Skeletal muscle cell (primary cell): ENCODE results near the gene TM4SF4.
A peak's percentile ranks its signal among the peaks of the same experiment; 100 is the strongest.

Experiments
- DNase-seq: peaks from one replicate; pipeline ENCODE4 v3.0.0-alpha.2; 2010; ENCODE audit warnings: low read depth
- H3K4me3 ChIP-seq: 2 replicates; pipeline ENCODE4 v1.5.1; 2011; ENCODE audit warnings: low read depth, mild to moderate bottlenecking, control low read depth, low read length, moderate library complexity

Gene TM4SF4

GRCh38 chr3:149453140-149453805, 21.2 kb upstream of the TM4SF4 start:
- DNase-seq = no peak
- no peak overlapping the region for H3K4me3 ChIP-seq

DNA sequence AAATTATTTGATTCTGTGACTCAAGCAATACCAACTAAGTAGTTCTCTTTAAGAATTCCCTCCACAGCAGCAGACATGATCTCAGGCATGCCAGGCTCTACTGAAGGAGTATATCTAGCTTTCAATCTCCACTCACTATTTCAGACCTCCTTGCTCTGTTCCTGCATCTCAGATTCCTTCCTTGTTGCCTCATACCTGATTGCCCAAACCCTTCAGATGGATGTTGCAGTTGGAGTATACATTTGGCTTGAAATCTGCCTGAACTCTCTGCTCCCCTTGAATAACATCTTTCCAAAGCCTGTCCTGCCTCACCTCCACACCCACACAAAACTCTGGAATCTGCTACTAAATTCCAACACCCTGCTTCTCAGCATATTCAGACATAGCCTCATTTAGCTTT, 19.8 kb upstream of the TM4SF4 start:
- H3K4me3 ChIP-seq = no peak overlapping the region
- DNase-seq = peak; percentile 66

DNA sequence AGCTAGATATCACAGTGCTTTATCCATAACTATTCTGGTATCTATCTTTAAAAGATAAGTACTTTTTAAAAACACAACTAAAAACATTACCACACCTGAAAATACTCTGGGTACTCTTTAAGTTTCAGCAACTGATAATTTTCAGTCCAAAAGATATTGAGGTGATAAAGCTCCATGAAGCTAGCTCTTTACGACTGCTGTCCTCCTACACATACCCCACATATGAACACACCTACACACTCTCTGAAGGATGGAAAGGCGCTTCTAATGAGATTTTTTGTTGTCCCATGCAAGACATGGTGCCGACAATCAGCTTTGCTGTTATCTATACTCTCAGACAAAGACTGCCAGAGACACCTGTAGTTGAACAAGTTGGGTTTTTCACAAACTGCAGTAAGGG, 19.1 kb upstream of the TM4SF4 start:
- no peak for DNase-seq
- H3K4me3 ChIP-seq = no peak overlapping the region

DNA sequence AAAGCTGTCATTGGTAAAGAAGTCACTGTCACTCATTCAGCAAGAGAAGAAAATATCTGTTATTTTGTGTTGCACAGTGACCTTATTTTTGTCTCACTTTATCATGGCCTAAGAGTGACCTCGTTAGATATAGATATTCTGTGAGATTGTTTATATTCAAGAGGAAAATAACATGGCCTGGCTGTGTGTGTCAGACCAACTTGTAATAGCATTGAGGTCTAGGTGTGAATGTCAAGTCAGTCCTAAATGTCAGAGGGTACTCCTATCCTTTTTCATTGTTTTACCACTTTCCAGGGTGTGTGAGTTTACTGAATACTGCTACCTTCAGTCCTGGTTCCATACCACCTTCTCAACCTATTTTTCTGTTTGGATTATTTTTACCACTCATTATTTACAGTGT, 18.5 kb upstream of the TM4SF4 start:
- H3K4me3 ChIP-seq = no peak overlapping the region
- DNase-seq = no peak

DNA sequence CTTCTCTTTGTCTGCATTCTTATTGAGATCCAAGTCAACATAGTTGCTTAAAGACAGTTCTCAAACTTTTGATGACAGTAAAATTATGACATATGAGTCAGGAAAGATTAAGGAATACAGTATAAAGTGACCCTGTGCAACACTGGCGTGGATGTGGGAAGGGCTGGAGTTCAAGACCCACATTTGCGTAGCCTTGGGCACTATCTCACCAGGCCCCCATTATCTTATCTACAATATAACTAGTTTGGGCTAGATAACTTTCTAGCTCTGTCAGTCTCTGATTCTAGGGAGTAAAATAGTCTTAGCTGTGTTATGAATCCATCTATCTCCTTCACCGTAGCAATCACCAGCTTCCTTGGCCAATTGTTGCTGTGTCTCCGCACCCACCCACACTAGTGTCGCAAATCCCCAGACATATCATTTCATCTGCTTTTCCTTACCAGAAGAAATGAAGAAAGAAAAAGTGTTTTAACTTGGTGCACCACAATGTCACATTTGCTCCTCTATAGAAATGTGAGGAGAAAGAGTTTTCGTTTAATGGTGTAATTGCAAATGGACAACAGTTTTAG, 14.9 kb upstream of the TM4SF4 start:
- no peak for DNase-seq
- no peak overlapping the region for H3K4me3 ChIP-seq

DNA sequence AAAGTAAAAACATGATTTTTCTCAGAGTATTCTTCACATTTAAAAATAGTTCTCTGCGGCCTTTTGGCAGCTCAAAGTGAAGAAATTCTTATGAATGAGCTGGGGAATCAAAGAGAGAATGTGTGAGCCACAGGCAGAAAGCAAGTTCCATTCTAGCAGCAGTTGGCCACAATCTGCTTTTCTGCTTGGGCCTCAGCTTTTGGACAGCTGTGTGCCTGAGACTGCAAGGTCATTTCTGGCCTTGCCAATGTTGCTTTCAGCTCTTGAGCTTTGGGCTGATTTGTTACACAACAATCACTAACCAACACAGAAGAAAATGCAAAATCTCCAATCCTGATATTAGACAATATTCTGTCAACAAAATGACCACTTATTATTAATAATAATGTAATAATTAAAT, 14.4 kb upstream of the TM4SF4 start:
- DNase-seq = peak; percentile 23
- H3K4me3 ChIP-seq = no peak overlapping the region

DNA sequence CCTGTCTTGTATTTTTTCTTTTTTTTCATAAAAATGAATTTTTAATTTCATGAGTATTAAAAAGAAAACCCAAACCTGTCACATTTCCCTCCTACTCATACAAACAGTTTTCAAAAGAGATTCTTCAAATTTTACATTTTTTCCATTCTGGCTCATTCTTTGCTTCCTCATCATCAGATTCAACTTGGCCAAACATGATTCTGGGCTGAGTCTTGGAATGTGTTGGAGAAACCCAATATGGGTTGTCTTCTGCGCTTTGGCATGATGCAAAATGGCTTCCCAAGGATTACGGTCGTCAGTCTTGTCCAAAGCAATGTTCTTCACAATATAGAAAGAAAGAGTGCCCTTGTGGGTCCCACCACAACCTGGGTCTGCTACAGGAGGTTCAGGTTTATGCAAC, 12.4 kb upstream of the TM4SF4 start:
- no peak for DNase-seq
- no peak overlapping the region for H3K4me3 ChIP-seq

GRCh38 chr3:149462581-149463011, 11.9 kb upstream of the TM4SF4 start:
- DNase-seq = no peak
- H3K4me3 ChIP-seq = no peak overlapping the region

DNA sequence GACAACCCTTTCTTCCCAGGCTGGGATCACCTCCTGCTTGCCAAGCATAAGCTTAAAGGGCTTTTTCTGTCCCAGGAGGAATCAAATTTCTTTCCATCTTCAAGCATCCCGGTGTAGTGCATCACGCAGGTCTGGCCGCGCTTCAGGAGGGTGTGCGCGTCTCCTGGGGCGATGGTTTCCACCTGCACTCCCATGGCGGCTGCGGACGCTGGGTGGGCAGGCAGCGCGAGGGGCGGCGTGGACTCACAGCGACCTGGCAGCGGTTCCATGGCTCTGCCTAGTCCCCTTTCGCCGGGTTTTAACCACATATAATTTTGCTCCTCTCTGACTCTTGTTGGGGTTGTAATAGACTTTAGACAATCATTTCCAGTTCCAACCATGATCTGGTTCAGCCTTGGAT, 10.6 kb upstream of the TM4SF4 start:
- DNase-seq = no peak
- no peak overlapping the region for H3K4me3 ChIP-seq

DNA sequence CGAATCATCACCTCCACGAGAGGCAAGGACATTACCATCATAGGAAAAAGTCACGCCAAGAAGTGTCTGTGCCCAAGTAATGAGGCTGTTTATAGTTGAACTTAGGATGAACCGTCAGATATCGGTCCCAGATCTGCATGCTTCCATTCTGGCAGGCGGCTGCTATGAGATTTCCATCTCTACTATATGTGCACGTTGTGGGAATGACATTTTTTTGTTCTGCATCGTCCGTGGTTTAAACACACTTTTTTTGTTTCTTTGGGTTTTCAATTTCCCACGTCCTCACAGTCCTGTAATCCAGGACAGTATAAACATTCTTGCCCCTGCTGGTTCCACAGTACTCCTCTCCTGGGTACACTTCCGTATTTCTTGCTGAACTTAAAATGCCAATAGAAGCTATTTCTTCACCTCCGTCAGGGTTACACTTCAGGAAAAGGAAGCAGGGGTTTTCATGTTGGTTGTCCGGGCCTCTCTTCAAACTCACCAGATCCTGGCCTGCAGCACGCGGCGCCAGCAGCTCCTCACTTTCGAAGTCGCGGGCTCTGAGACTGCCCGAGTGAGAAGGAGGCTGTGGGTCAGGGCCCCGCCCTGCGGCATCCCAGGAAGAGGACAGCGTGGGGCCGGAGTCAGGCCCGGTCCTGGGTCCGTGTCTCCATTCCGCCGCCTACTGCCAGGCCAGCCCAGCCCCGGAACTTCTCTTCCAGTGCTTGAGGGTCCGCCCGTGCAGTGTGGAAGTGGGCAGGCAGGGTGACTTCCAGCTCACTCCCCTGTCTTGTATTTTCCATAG, 9.8 kb upstream of the TM4SF4 start:
- no peak overlapping the region for H3K4me3 ChIP-seq
- DNase-seq = no peak

DNA sequence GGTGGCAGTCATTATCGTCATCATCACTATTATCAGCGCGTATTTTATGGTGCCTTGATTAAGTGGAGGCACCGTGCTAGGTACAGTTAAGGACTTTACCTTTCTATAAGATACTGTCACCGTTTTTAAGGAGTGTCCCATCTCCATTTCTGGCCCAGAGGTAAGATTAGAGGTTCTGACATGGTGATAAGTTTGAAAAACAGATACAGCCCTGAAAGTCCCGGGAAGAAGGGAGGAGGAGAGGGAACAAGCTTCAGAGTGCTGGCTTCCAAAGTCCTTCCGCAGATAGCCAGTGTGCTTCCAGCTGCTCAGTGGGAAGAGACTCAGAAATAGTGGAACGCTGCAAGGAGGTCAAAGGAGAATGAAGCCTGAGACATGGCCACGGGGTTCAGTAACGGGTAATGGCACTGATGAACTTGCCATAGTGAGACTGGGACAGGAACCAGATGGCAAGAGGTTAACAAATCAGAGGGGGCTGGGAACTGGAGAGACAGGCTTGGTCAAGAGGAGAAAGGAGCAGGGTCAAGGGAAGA, 9.1 kb upstream of the TM4SF4 start:
- DNase-seq = no peak
- no peak overlapping the region for H3K4me3 ChIP-seq

- no peak overlapping the region for H3K4me3 ChIP-seq
- peak; percentile 77 for DNase-seq
These were observed 8.3 kb upstream of the TM4SF4 start for GRCh38 chr3:149466192-149466591.

DNA sequence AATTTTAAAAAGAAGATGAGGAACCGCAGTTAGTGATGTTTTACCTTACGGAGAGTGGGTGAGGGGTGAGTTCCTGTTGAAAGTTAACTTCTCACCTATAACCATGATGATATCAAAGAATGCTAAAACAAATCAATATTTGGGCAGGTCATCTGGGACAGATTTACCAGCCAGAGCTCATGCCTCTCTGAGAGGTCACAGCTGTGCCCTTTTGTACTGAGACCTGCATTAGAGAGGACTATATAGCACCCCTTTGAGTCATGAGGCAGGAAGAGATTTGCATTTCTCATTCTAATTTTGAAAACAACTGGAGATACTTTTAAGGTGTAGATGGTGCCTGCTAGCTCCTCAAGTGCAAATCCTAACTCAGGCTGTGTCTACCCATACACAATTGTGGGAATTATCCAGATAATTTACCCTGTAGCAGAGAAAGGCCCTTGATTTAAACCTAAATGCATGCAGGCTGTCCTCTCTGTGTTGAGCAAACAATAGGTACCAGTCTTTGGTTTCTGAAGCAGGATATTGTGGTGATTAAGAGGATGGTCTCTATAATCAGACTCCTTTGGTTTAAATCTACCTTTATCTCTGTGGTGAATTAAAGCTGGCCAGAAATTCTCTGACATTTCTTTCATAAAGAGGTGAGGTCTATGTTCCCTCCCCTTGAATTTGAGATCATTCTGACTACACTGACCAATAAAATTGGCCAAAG, 5.8 kb upstream of the TM4SF4 start:
- no peak for DNase-seq
- H3K4me3 ChIP-seq = no peak overlapping the region

GRCh38 chr3:149470381-149470780, 4.1 kb upstream of the TM4SF4 start:
- DNase-seq = no peak
- H3K4me3 ChIP-seq = no peak overlapping the region

DNA sequence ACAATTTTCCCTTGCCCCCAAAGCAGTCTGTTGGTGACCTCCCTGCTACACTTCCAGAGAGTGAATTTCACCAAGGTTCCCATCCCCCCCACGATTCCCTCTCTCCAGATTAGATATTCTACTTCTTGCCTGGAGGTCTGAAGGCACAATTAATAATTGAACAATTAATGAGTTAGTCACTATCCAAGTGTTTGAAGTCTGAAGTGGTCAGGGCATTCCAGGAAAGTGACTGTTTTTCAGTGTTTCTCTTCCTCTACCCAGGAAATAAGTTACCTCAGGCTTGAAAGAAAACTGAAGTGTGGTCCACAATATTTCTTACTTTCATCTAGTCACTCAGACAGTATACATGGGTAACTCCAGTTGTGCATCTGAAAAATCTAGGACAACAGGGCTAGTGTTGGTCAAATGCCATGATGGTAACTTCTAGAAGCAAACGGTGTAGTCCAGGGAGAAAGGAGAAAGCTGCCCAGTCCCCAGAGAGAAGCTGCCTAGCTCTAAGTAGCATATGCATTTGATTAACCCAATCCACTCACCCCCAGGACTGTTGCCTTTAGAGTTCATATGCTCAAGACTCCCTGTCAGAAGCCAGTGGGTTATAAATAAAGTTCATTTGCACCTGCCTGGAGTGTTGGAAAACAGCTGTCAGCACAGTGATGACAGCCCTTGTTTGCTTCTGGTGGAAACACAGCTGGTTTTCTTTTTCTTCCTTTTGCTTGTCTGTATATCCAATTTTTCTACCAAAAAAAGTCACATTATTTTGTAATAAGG, 2.3 kb upstream of the TM4SF4 start:
- no peak overlapping the region for H3K4me3 ChIP-seq
- peak; percentile 48 for DNase-seq

DNA sequence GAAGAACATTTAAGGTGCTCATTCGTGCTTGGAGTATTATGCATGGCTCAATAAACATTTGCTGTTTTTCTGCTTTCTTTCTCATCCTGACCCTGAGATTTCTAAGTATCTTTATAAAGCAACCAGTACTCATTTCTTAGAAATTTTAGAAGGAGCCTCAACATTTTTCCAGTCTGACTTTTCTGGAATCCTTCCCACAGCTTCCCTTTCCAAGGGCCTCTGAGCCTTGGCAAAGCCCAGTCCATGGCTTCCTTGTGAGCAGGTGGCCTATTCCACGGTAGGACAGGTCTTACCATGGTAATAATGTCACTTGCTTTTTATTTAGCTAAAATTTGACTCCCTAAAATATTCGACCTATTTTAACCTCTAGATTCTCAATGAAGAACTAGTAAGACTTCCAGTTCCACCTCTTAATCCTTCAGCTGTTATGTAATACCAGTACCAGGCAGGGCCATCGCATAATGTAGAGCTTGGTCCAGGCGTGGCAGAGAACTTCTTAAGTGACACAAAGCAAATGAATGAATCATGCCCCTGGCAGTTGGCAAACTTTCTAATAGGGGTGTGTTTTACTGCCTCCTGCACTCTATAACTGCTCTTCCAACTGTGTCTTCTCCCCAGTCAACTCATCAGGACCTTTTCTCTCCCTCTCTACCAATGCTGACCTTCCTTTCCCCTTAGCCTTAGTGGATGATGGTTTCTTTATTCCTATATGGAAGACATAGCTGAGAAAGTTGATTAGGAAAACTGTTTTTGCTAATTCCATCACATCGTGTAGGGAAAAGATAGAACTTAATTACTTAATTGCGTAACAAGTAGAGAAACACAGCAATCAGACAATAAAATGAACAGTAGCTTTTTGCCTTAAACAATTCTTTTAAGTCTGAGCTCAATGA, 894 bp upstream of the TM4SF4 start:
- no peak overlapping the region for H3K4me3 ChIP-seq
- DNase-seq = peak; percentile 66

GRCh38 chr3:149475451-149476060, 1.1 kb downstream of the TM4SF4 start:
- no peak overlapping the region for H3K4me3 ChIP-seq
- DNase-seq = no peak

GRCh38 chr3:149476225-149476624, 1.7 kb downstream of the TM4SF4 start:
- no peak for DNase-seq
- no peak overlapping the region for H3K4me3 ChIP-seq
